Measurements from ENCODE around the gene PLA2G2E. TPM values are rescaled to one million over a fixed set of nuclear protein-coding genes. Genes with fewer than 3 reads are reported as not detected.

The PLA2G2E gene
- total and polyA plus RNA-seq, 10 donors = not detected

GRCh38 chr1:19967808-19968207 lies 44.4 kb upstream of the PLA2G2E start:
- no peak for DNase-seq
- Histone ChIP-seq H3K27me3 (replicated peaks in 1 of 7) (peaks cover 0 to 18% (median 0%) of the 10 kb centered on the region in 7 donors), H3K4me1 (no peaks in the 10 kb centered on the region), H3K27ac (no peak overlapping the region), H3K4me3 (no peak overlapping the region), H3K36me3 (no peaks in the 10 kb centered on the region), H3K9me3 (peaks cover 0 to 5% (median 0%) of the 10 kb centered on the region in 8 donors)
- intact Hi-C loops (cut with DNase I; ENCODE audit: low total_unique reads) = no loop called here
- TF ChIP-seq POLR2A (IDR thresholded peaks at IDR 0.05) = no peak
- no peak for TF ChIP-seq CTCF (IDR thresholded peaks at IDR 0.05 in 8 of 11, conservative IDR thresholded peaks at IDR 0.05 in 3 of 11)
- TF ChIP-seq POLR2AphosphoS5 (IDR thresholded peaks at IDR 0.05) = no peak
- WGBS, 5 donors = 49 to 79% (median 71%) methylated on average over 9 of the region's 9 CpGs

- Histone ChIP-seq H3K4me3 (no peak overlapping the region), H3K9me3 (peaks cover 0 to 5% (median 0%) of the 10 kb centered on the region in 8 donors), H3K4me1 (peaks cover 0 to 4% (median 0%) of the 10 kb centered on the region in 6 donors), H3K27ac (no peak overlapping the region), H3K36me3 (no peaks in the 10 kb centered on the region), H3K27me3 (replicated peaks in 1 of 7) (peaks cover 0 to 29% (median 0%) of the 10 kb centered on the region in 7 donors)
- intact Hi-C loops (cut with DNase I; ENCODE audit: low total_unique reads) = no loop called here
- TF ChIP-seq POLR2A (IDR thresholded peaks at IDR 0.05) (no peak), CTCF (IDR thresholded peaks at IDR 0.05 in 8 of 11, conservative IDR thresholded peaks at IDR 0.05 in 3 of 11) (no peak), POLR2AphosphoS5 (IDR thresholded peaks at IDR 0.05) (no peak)
- no peak for DNase-seq
- WGBS, 5 donors = 47 to 82% (median 65%) methylated on average over 2 of the region's 2 CpGs
Observed at GRCh38 chr1:19964542-19964941, 41.1 kb upstream of the PLA2G2E start.

- Histone ChIP-seq H3K27me3 (replicated peaks in 1 of 7) (peaks cover 0 to 26% (median 0%) of the 10 kb centered on the region in 7 donors), H3K4me3 (no peak overlapping the region), H3K9me3 (peaks cover 0 to 5% (median 0%) of the 10 kb centered on the region in 8 donors), H3K4me1 (peaks cover 0 to 4% (median 0%) of the 10 kb centered on the region in 6 donors), H3K27ac (no peak overlapping the region), H3K36me3 (no peaks in the 10 kb centered on the region)
- intact Hi-C loops (cut with DNase I; ENCODE audit: low total_unique reads) = no loop called here
- 89 to 92% (median 91%) methylated on average over 4 of the region's 4 CpGs for WGBS, 5 donors
- TF ChIP-seq CTCF (IDR thresholded peaks at IDR 0.05 in 8 of 11, conservative IDR thresholded peaks at IDR 0.05 in 3 of 11) (no peak), POLR2AphosphoS5 (IDR thresholded peaks at IDR 0.05) (no peak), POLR2A (IDR thresholded peaks at IDR 0.05) (no peak)
- DNase-seq = no peak
Observed at GRCh38 chr1:19963636-19964035, 40.2 kb upstream of the PLA2G2E start.

- no peak for TF ChIP-seq POLR2A (IDR thresholded peaks at IDR 0.05)
- TF ChIP-seq POLR2AphosphoS5 (IDR thresholded peaks at IDR 0.05) = no peak
- TF ChIP-seq CTCF (IDR thresholded peaks at IDR 0.05 in 8 of 11, conservative IDR thresholded peaks at IDR 0.05 in 3 of 11) = no peak
- no peak overlapping the region for H3K4me3 ChIP-seq
- no peaks in the 10 kb centered on the region for H3K36me3 ChIP-seq
- H3K4me1 ChIP-seq = peaks cover 0 to 4% (median 0%) of the 10 kb centered on the region in 6 donors
- intact Hi-C loops (cut with DNase I; ENCODE audit: low total_unique reads) = no loop called here
- peaks cover 0 to 30% (median 0%) of the 10 kb centered on the region in 7 donors for H3K27me3 ChIP-seq (replicated peaks in 1 of 7)
- H3K9me3 ChIP-seq = peaks cover 0 to 5% (median 0%) of the 10 kb centered on the region in 8 donors
- no peak overlapping the region for H3K27ac ChIP-seq
- 38 to 55% (median 42%) methylated on average over 5 of the region's 5 CpGs for WGBS, 5 donors
- no peak for DNase-seq
Observed at GRCh38 chr1:19960591-19960990, 37.2 kb upstream of the PLA2G2E start.

Data from spleen (tissue), 11 donors.